GM21529 (cell line): ENCODE results near the gene SEC24B.
"Not testable (repeated sequence)": the region's sequence is repeated elsewhere in the genome, so short reads cannot be mapped to it uniquely, and the experiment has no call there.

ENCODE experiments used
- ATAC-seq: cut with Tn5 transposase; IDR thresholded peaks from one replicate; pipeline ENCODE4 v1.9.1; 2021; ENCODE audit not compliant: unreplicated experiment

The SEC24B gene

GRCh38 chr4:109432203-109432602, 1.4 kb upstream of the SEC24B start:
- ATAC-seq: no peak

GRCh38 chr4:109432696-109433095, 919 bp upstream of the SEC24B start:
- ATAC-seq: no peak

- ATAC-seq: peak; percentile 36
Observed at GRCh38 chr4:109434007-109434971, 674 bp downstream of the SEC24B start.

GRCh38 chr4:109435635-109436034, 2.0 kb downstream of the SEC24B start:
- ATAC-seq: no peak

GRCh38 chr4:109436504-109436903, 2.9 kb downstream of the SEC24B start:
- ATAC-seq: no peak

- no peak for ATAC-seq
Observed at GRCh38 chr4:109440948-109441347, 7.3 kb downstream of the SEC24B start.

GRCh38 chr4:109441862-109442458, 8.3 kb downstream of the SEC24B start:
- ATAC-seq: no peak

- peak; percentile 65 for ATAC-seq
Observed at GRCh38 chr4:109444182-109444844, 10.7 kb downstream of the SEC24B start.

- ATAC-seq: no peak
Observed at GRCh38 chr4:109447278-109447677, 13.7 kb downstream of the SEC24B start.

- ATAC-seq: no peak
Observed at GRCh38 chr4:109451544-109452273, 18.1 kb downstream of the SEC24B start.

- not testable (repeated sequence) for ATAC-seq
Observed at GRCh38 chr4:109453110-109453509, 19.5 kb downstream of the SEC24B start.

GRCh38 chr4:109462297-109462696, 28.7 kb downstream of the SEC24B start:
- ATAC-seq: peak; percentile 85

GRCh38 chr4:109462802-109463201, 29.2 kb downstream of the SEC24B start:
- no peak for ATAC-seq

GRCh38 chr4:109465069-109465468, 31.5 kb downstream of the SEC24B start:
- ATAC-seq: no peak

GRCh38 chr4:109469915-109470314, 36.3 kb downstream of the SEC24B start:
- ATAC-seq: no peak

- no peak for ATAC-seq
Observed at GRCh38 chr4:109472343-109472761, 38.7 kb downstream of the SEC24B start.

- no peak for ATAC-seq
Observed at GRCh38 chr4:109473824-109474223, 40.2 kb downstream of the SEC24B start.

GRCh38 chr4:109486007-109486406, 52.4 kb downstream of the SEC24B start:
- ATAC-seq: no peak

GRCh38 chr4:109494563-109494962, 60.9 kb downstream of the SEC24B start:
- no peak for ATAC-seq

GRCh38 chr4:109495514-109495913, 61.9 kb downstream of the SEC24B start:
- ATAC-seq: no peak

GRCh38 chr4:109496875-109497274, 63.3 kb downstream of the SEC24B start:
- no peak for ATAC-seq
